K562 (cell line): Measurements from ENCODE around the gene TPK1. TPM values are rescaled to one million over a fixed set of nuclear protein-coding genes. Genes with fewer than 3 reads are reported as not detected.

ENCODE experiments used
- TAF1 ChIP-seq: IDR thresholded peaks from 2 replicates; pipeline ENCODE4 v1.6.1; 2011; ENCODE audit warnings: mild to moderate bottlenecking, low read length, moderate library complexity; ENCODE audit not compliant: insufficient read depth, control insufficient read depth, severe bottlenecking; ENCODE audit errors: extremely low read depth
- ZBTB1 ChIP-seq: sonication (generic); formaldehyde crosslinking; IDR thresholded peaks from 2 replicates; pipeline ENCODE4 v1.8.1; 2023; ENCODE audit warnings: missing genetic modification reagents, low read depth, mild to moderate bottlenecking, borderline replicate concordance
- ZSCAN29 ChIP-seq: fragments of 450-650 bp; IDR thresholded peaks from 2 replicates; pipeline ENCODE4 v1.6.1; 2017
- polyA plus RNA-seq, 8 experiments: library from polyadenylated mRNA; depleted of rRNA in 4 of 8; stranded (reverse) in 5 of 8; unstranded in 3 of 8; fragments of >200 nt; fragmentation: Nextera tagmentation in 2 of 8; fragmentation: Illumina TruSeq in 1 of 8; extraction: Ambion mirVana in 2 of 8; extraction: Trizol in 1 of 8; gene quantifications; 2 replicates each; pipeline versions ENCODE4 v1.2.1 to v1.2.3, GENCODE V29; 2011 to 2014; ENCODE audit warnings: inconsistent platforms in 1 of 8, missing spikeins in 1 of 8
- total RNA-seq, 7 experiments: library from RNA; depleted of rRNA in 6 of 7; stranded (reverse); fragments of >200 nt in 6 of 7; fragmentation: Illumina TruSeq in 2 of 7; extraction: Trizol in 2 of 7; gene quantifications; 2 replicates each; pipeline versions ENCODE4 v1.2.1 to v1.2.3, GENCODE V29; 2011 to 2021; ENCODE audit warnings: low replicate concordance in 1 of 7
- TF ChIP-seq, protein P1 (sequence below): fragments of 450-650 bp; IDR thresholded peaks from 2 replicates; pipeline ENCODE4 v1.6.1; 2016; ENCODE audit warnings: low read depth

The TPK1 gene
- total and polyA plus RNA-seq, 9 of the 15 experiments (the other 6 are each of a cell fraction or from before 2014, with no cell fraction given) = 5.1 to 16.2 (median 9.2) TPM

DNA sequence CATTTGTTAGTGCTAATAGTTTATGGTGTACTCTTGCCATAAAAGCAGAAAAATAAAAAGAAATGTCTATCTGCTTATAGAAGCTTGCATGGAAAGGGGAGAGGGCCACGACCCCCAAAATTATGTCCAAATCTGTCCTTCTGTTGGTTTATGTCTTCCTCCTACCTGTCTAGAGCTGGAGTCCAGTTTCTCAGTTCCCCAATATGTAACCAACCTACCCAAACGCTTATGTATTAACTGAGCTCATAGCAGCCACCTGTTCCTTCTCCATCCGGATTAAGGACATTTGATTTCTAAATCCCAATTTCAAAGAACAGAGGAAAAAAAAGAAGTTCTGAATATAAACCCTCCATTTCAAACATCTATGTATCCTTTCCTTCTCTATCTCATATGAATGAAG is 30.3 kb upstream of the TPK1 start (continued):
- TF ChIP-seq, protein P1, sequence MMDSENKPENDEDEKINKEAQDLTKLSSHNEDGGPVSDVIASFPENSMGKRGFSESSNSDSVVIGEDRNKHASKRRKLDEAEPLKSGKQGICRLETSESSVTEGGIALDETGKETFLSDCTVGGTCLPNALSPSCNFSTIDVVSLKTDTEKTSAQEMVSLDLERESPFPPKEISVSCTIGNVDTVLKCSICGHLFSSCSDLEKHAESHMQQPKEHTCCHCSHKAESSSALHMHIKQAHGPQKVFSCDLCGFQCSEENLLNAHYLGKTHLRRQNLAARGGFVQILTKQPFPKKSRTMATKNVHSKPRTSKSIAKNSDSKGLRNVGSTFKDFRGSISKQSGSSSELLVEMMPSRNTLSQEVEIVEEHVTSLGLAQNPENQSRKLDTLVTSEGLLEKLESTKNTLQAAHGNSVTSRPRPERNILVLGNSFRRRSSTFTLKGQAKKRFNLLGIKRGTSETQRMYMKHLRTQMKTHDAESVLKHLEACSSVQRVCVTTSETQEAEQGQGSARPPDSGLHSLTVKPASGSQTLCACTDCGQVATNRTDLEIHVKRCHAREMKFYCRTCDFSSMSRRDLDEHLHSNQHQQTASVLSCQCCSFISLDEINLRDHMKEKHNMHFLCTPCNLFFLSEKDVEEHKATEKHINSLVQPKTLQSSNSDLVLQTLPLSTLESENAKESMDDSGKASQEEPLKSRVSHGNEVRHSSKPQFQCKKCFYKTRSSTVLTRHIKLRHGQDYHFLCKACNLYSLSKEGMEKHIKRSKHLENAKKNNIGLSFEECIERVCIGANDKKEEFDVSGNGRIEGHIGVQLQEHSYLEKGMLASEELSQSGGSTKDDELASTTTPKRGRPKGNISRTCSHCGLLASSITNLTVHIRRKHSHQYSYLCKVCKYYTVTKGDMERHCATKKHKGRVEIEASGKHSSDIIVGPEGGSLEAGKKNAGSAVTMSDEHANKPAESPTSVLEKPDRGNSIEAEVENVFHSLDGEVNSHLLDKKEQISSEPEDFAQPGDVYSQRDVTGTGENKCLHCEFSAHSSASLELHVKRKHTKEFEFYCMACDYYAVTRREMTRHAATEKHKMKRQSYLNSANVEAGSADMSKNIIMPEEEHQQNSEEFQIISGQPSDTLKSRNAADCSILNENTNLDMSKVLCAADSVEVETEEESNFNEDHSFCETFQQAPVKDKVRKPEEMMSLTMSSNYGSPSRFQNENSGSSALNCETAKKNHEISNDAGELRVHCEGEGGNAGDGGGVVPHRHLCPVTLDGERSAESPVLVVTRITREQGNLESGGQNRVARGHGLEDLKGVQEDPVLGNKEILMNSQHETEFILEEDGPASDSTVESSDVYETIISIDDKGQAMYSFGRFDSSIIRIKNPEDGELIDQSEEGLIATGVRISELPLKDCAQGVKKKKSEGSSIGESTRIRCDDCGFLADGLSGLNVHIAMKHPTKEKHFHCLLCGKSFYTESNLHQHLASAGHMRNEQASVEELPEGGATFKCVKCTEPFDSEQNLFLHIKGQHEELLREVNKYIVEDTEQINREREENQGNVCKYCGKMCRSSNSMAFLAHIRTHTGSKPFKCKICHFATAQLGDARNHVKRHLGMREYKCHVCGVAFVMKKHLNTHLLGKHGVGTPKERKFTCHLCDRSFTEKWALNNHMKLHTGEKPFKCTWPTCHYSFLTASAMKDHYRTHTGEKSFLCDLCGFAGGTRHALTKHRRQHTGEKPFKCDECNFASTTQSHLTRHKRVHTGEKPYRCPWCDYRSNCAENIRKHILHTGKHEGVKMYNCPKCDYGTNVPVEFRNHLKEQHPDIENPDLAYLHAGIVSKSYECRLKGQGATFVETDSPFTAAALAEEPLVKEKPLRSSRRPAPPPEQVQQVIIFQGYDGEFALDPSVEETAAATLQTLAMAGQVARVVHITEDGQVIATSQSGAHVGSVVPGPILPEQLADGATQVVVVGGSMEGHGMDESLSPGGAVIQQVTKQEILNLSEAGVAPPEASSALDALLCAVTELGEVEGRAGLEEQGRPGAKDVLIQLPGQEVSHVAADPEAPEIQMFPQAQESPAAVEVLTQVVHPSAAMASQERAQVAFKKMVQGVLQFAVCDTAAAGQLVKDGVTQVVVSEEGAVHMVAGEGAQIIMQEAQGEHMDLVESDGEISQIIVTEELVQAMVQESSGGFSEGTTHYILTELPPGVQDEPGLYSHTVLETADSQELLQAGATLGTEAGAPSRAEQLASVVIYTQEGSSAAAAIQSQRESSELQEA = no peak
- TF ChIP-seq TAF1 (no peak), ZBTB1 (no peak), ZSCAN29 (no peak)
- TF ChIP-seq, all 486 proteins: peak for 0
